GM12891 (cell line): ENCODE results near the gene SIRPB2.

Source experiments
- DNase-seq: peaks from one replicate; pipeline ENCODE4 v3.0.0; 2011; ENCODE audit warnings: low spot score; ENCODE audit not compliant: insufficient read length
- FAIRE-seq: peaks from 2 replicates; lab custom pipeline; 2011; peaks lifted over from hg19 to GRCh38; lab: Jason Lieb, UNC
- PAX5 ChIP-seq: IDR thresholded peaks from 2 replicates; pipeline ENCODE4 v1.6.1; 2011; ENCODE audit warnings: low read length, moderate library complexity, mild to moderate bottlenecking; ENCODE audit not compliant: insufficient read depth, severe bottlenecking
- POLR2A ChIP-seq: IDR thresholded peaks from 2 replicates; pipeline ENCODE4 v1.6.1; 2011; ENCODE audit warnings: low read depth, low read length, control low read depth
- POLR2AphosphoS5 ChIP-seq: IDR thresholded peaks from 2 replicates; pipeline ENCODE4 v1.6.1; 2011; ENCODE audit warnings: low read depth, low read length, control low read depth
- POU2F2 ChIP-seq: IDR thresholded peaks from 2 replicates; pipeline ENCODE4 v1.6.1; 2011; ENCODE audit warnings: low read depth, mild to moderate bottlenecking, control low read depth, low read length, moderate library complexity
- SPI1 ChIP-seq: IDR thresholded peaks from 2 replicates; pipeline ENCODE4 v1.6.1; 2011; ENCODE audit warnings: low read depth, low read length, control low read depth
- TAF1 ChIP-seq: IDR thresholded peaks from 2 replicates; pipeline ENCODE4 v1.6.1; 2011; ENCODE audit warnings: low read depth, low read length, control low read depth

The SIRPB2 gene

GRCh38 chr20:1489764-1490436 lies 1.3 kb downstream of the SIRPB2 start:
- TF ChIP-seq POLR2AphosphoS5 (no peak), POLR2A (no peak), PAX5 (no peak), SPI1 (no peak), TAF1 (no peak), POU2F2 (no peak)
- no peak for FAIRE-seq
- DNase-seq, result no peak

DNA sequence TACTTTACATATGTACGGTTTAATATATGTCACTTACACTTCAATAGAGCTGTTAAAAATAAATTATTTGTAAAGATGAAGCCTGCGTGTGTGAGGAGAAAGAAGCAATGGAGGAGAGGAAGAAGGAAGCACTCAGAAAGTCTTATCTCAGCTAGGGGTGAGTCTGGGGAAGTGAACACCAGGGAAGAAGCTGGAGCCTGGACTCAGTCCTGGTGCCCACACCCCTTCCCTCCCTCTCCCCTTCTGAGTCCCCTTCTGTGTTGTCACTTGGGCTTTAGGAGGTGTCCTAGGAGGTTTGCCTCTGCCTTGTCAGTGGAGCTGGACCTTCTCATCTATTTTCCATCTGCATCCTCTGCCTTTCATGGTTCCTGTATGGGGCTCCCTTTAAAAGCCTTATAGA lies 1.9 kb downstream of the SIRPB2 start:
- no peak for FAIRE-seq
- TF ChIP-seq POLR2AphosphoS5, result no peak
- no peak for TF ChIP-seq PAX5
- TF ChIP-seq POU2F2, result no peak
- TF ChIP-seq TAF1, result no peak
- no peak for TF ChIP-seq SPI1
- no peak for DNase-seq

- TF ChIP-seq PAX5 (no peak), POU2F2 (no peak), TAF1 (no peak), POLR2AphosphoS5 (no peak), SPI1 (no peak), POLR2A (no peak)
- no peak for DNase-seq
- FAIRE-seq, result no peak
Observed at GRCh38 chr20:1486566-1486965, 4.7 kb downstream of the SIRPB2 start.

GRCh38 chr20:1484438-1485116 lies 6.6 kb downstream of the SIRPB2 start:
- no peak for FAIRE-seq
- no peak for DNase-seq
- no peak for TF ChIP-seq POU2F2

DNA sequence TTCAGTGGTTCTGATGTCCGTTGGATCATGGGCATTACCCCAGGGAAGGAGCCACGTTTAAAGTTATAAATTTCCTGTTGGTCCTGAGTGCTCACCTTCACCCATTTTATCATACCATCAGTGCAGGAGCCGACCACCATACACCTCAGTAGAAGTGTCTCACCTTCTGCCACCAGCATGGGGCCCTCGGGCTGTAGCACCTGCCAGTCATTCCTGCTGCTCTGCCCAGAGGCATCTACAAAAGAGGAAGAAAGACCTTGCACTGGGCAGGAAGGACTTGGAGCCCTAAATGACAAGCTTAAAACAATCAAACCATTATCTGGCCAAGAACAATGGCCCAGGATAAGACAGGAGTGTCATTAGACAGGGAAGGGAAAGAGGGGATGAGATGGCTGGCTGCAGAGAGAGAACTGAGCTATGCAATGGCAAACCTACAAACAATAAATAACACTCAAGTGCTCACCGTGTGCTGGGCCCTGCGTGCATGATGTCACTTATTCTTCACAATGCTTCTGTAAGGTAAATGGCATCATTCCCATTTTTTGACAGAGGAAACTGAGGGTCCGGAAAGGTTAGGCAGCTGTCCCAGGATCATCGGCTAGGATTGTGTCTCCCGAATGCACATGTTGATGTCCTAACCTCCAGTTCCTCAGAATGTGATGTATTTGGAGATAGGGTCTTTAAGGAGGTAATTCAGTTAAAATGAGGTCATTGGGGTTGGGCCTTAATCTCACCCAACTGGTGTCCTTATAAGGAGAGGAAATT lies 11.2 kb downstream of the SIRPB2 start:
- DNase-seq, result no peak
- TF ChIP-seq POU2F2 (no peak), PAX5 (no peak), TAF1 (no peak), POLR2A (no peak), SPI1 (no peak), POLR2AphosphoS5 (no peak)
- no peak for FAIRE-seq

DNA sequence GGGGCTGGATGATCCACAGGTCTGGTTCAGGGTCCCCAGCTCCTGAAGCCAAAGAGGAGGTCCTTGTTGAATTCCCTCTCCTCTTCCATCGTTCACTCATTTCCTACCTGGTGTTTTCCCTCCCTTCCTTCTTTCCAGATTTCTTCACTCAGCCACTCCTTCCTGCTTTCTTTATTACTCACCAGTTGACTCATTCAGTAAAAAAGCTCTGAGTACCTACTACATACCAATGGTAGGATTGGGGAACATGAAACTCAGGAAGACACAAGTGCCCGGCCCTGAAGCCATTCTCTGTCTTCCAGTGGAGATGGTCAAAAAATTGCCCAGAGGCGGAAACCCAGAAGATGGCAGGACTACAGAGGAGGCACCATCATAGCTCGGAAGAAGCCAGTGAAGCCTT lies 12.7 kb downstream of the SIRPB2 start:
- FAIRE-seq, result no peak
- DNase-seq, result no peak
- TF ChIP-seq POLR2AphosphoS5, result no peak
- TF ChIP-seq POU2F2, result no peak
- no peak for TF ChIP-seq SPI1
- TF ChIP-seq POLR2A, result no peak
- no peak for TF ChIP-seq TAF1
- no peak for TF ChIP-seq PAX5

- FAIRE-seq (no peak), DNase-seq (no peak)
- TF ChIP-seq POLR2AphosphoS5, result no peak
- TF ChIP-seq PAX5, result no peak
- no peak for TF ChIP-seq TAF1
- no peak for TF ChIP-seq POU2F2
- no peak for TF ChIP-seq SPI1
- TF ChIP-seq POLR2A, result no peak
Observed at GRCh38 chr20:1477896-1478490, 13.2 kb downstream of the SIRPB2 start.

DNA sequence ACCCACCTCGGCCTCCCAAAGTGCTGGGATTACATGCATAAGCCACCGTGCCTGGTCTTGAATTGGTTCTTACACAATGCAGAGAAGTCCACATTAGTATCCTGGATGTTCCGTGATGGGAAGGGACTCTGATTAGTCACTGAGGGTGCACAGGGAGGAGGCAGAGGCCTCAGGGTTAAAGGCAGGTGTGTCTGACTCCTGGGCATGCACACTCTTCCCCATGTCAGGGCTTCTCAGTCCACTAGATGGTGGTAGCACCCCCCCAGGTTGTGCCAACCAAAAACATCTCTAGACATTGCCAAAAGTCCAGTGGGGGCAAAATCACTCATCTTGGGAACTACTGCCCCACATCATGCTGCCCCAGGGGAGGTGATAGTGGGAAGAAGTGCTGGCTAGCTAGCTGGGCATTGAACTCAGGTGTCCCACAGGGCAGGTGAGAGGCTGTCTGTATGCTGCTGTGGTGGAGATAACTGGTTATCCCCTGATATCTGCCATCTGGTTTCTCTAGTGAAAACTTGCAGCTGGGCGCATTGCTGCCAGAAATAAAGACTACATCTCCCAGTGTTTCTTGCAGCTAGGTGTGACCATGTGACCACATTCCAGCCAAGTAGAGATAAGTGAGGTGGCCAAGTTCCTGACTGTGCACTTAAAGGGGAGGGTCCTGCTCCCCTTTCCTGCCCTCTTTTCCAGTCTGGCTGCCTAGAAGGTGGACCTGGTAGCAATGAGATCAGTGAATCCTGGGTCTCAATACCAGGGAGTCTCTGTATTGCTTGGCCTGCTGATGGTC lies 16.2 kb downstream of the SIRPB2 start:
- TF ChIP-seq POLR2A (no peak), POU2F2 (no peak), PAX5 (no peak), TAF1 (no peak), POLR2AphosphoS5 (no peak), SPI1 (no peak)
- DNase-seq, result no peak
- FAIRE-seq, result no peak

- TF ChIP-seq SPI1, result no peak
- TF ChIP-seq PAX5, result no peak
- no peak for TF ChIP-seq TAF1
- no peak for TF ChIP-seq POLR2A
- no peak for TF ChIP-seq POLR2AphosphoS5
- TF ChIP-seq POU2F2, result no peak
Observed at GRCh38 chr20:1474325-1474724, 16.9 kb downstream of the SIRPB2 start.

More at GRCh38 chr20:1474325-1474724, 16.9 kb downstream of the SIRPB2 start:
- DNase-seq (no peak), FAIRE-seq (no peak)
